ENCODE data around the gene PRM2.

The PRM2 gene

GRCh38 chr16:11309895-11310633 lies 33.8 kb upstream of the PRM2 start:
- Histone ChIP-seq H3K9me3 (ENCODE audit: insufficient read depth, low read length, severe bottlenecking) (no peaks in the 10 kb centered on the region), H3K27me3 (ENCODE audit: insufficient read depth, low read length, poor library complexity) (no peaks in the 10 kb centered on the region), H3K4me1 (ENCODE audit: insufficient read depth, low read length) (peaks cover 46% of the 10 kb centered on the region), H4K20me1 (ENCODE audit: insufficient read depth, low read length) (no peaks in the 10 kb centered on the region), H2AFZ (ENCODE audit: low read depth, low read length) (no peak overlapping the region), H3K4me2 (ENCODE audit: insufficient read depth, low read length) (no peak overlapping the region), H3K9ac (ENCODE audit: low read depth, low read length) (no peak overlapping the region), H3K4me3 (ENCODE audit: low read depth in 1 of 2, low read length in 2 of 2) (no peak overlapping the region), H3K79me2 (ENCODE audit: insufficient read depth, low read length) (no peaks in the 10 kb centered on the region), H3K27ac (ENCODE audit: low read length) (peak overlapping the region; percentile 44), H3K36me3 (ENCODE audit: insufficient read depth, low read length) (no peaks in the 10 kb centered on the region)
- TF ChIP-seq CTCF (IDR thresholded peaks at IDR 0.05; ENCODE audit: borderline replicate concordance, extremely low read depth, low read length, poor library complexity, severe bottlenecking): no peak
- no peak for TF ChIP-seq EZH2 (IDR thresholded peaks at IDR 0.05; ENCODE audit: borderline replicate concordance, low read depth, low read length, severe bottlenecking)
- ATAC-seq (ENCODE audit: insufficient read depth, low read depth): no peak
- peak; percentile 29 for DNase-seq

GRCh38 chr16:11308493-11309283 lies 32.4 kb upstream of the PRM2 start:
- Histone ChIP-seq H3K4me1 (ENCODE audit: insufficient read depth, low read length) (peaks cover 48% of the 10 kb centered on the region), H3K36me3 (ENCODE audit: insufficient read depth, low read length) (no peaks in the 10 kb centered on the region), H3K27me3 (ENCODE audit: insufficient read depth, low read length, poor library complexity) (no peaks in the 10 kb centered on the region), H3K27ac (ENCODE audit: low read length) (peak overlapping the region; percentile 61), H2AFZ (ENCODE audit: low read depth, low read length) (no peak overlapping the region), H3K9me3 (ENCODE audit: insufficient read depth, low read length, severe bottlenecking) (no peaks in the 10 kb centered on the region), H3K79me2 (ENCODE audit: insufficient read depth, low read length) (no peaks in the 10 kb centered on the region), H3K4me3 (ENCODE audit: low read depth in 1 of 2, low read length in 2 of 2) (no peak overlapping the region), H3K9ac (ENCODE audit: low read depth, low read length) (no peak overlapping the region), H3K4me2 (ENCODE audit: insufficient read depth, low read length) (no peak overlapping the region), H4K20me1 (ENCODE audit: insufficient read depth, low read length) (no peaks in the 10 kb centered on the region)
- DNase-seq: peak; percentile 71
- TF ChIP-seq CTCF (IDR thresholded peaks at IDR 0.05; ENCODE audit: borderline replicate concordance, extremely low read depth, low read length, poor library complexity, severe bottlenecking) (no peak), EZH2 (IDR thresholded peaks at IDR 0.05; ENCODE audit: borderline replicate concordance, low read depth, low read length, severe bottlenecking) (no peak)
- peak; percentile 67 for ATAC-seq (ENCODE audit: insufficient read depth, low read depth)

- no peak for TF ChIP-seq EZH2 (IDR thresholded peaks at IDR 0.05; ENCODE audit: borderline replicate concordance, low read depth, low read length, severe bottlenecking)
- no peak for TF ChIP-seq CTCF (IDR thresholded peaks at IDR 0.05; ENCODE audit: borderline replicate concordance, extremely low read depth, low read length, poor library complexity, severe bottlenecking)
- Histone ChIP-seq H3K4me3 (ENCODE audit: low read depth in 1 of 2, low read length in 2 of 2) (no peak overlapping the region), H3K27me3 (ENCODE audit: insufficient read depth, low read length, poor library complexity) (no peaks in the 10 kb centered on the region), H3K36me3 (ENCODE audit: insufficient read depth, low read length) (no peaks in the 10 kb centered on the region), H3K9ac (ENCODE audit: low read depth, low read length) (no peak overlapping the region), H3K79me2 (ENCODE audit: insufficient read depth, low read length) (no peaks in the 10 kb centered on the region), H3K4me1 (ENCODE audit: insufficient read depth, low read length) (peaks cover 52% of the 10 kb centered on the region), H2AFZ (ENCODE audit: low read depth, low read length) (no peak overlapping the region), H3K27ac (ENCODE audit: low read length) (peak overlapping the region; percentile 61), H3K9me3 (ENCODE audit: insufficient read depth, low read length, severe bottlenecking) (no peaks in the 10 kb centered on the region), H4K20me1 (ENCODE audit: insufficient read depth, low read length) (no peaks in the 10 kb centered on the region), H3K4me2 (ENCODE audit: insufficient read depth, low read length) (no peak overlapping the region)
- ATAC-seq (ENCODE audit: insufficient read depth, low read depth) (no peak), DNase-seq (no peak)
Observed at GRCh38 chr16:11307639-11308492, 31.6 kb upstream of the PRM2 start.
